SK-N-SH (cell line): ENCODE measurements around the gene TRIM7. TPM values are rescaled to one million over a fixed set of nuclear protein-coding genes. Genes with fewer than 3 reads are reported as not detected.
A peak's percentile ranks its signal among the peaks of the same experiment; 100 is the strongest.
"Not testable (repeated sequence)": the region's sequence is repeated elsewhere in the genome, so short reads cannot be mapped to it uniquely, and the experiment has no call there.

Source experiments
- CTCF ChIA-PET: fragments of 300-600, 350-600 bp; formaldehyde crosslinking; extraction: SDS; loops from one replicate; lab custom pipeline; 2021; lab: Yijun Ruan, JAX
- POLR2A ChIA-PET: fragments of 350-600 bp; sonication (Branson Sonifier 250); formaldehyde crosslinking; extraction: SDS; loops from one replicate; lab custom pipeline; 2020; ENCODE audit warnings: antibody characterized with exemption, inconsistent platforms; lab: Yijun Ruan, JAX
- DNase-seq: peaks from one replicate; pipeline ENCODE4 v3.0.0; 2012
- H2AFZ ChIP-seq: fragments of 200-600 bp; sonication (generic); 2 replicates; pipeline ENCODE4 v1.8.1; 2016; ENCODE audit warnings: antibody characterized with exemption, mild to moderate bottlenecking, low read depth
- H3F3A ChIP-seq: fragments of 200-600 bp; sonication (generic); replicated peaks from 2 replicates; pipeline ENCODE3; 2016; ENCODE audit warnings: antibody characterized with exemption, mild to moderate bottlenecking; ENCODE audit not compliant: insufficient read depth
- H3K27ac ChIP-seq, 2 experiments: fragments of 200-500 bp in 1 of 2; fragments of 200-600 bp in 1 of 2; sonication (Bioruptor generic) in 1 of 2; sonication (generic), shearing (Covaris generic) in 1 of 2; 2 replicates each; pipeline versions ENCODE4 v1.5.1 to v1.6.1; 2014 to 2016; ENCODE audit warnings: low read depth in 2 of 2, inconsistent platforms in 1 of 2, low read length in 1 of 2, mild to moderate bottlenecking in 1 of 2, mixed read lengths in 1 of 2
- H3K27me3 ChIP-seq: fragments of 200-600 bp; sonication (generic), shearing (Covaris generic); 2 replicates; pipeline ENCODE4 v1.6.1; 2016; ENCODE audit warnings: mixed run types; ENCODE audit not compliant: insufficient read depth
- H3K36me3 ChIP-seq, 2 experiments: fragments of 200-500 bp in 1 of 2; fragments of 200-600 bp in 1 of 2; sonication (Bioruptor generic) in 1 of 2; sonication (generic) in 1 of 2; replicated peaks in 1 of 2; 2 replicates each; pipeline versions ENCODE3 to v1.5.1; 2014 to 2016; ENCODE audit warnings: low read length in 1 of 2, mild to moderate bottlenecking in 1 of 2; ENCODE audit not compliant: insufficient read depth in 2 of 2, control insufficient read depth in 1 of 2
- H3K4me1 ChIP-seq, 2 experiments: fragments of 200-500 bp in 1 of 2; fragments of 200-600 bp in 1 of 2; sonication (Bioruptor generic) in 1 of 2; sonication (generic), shearing (Covaris generic) in 1 of 2; 2 replicates each; pipeline versions ENCODE4 v1.5.1 to v1.6.1; 2014 to 2016; ENCODE audit warnings: low read depth in 1 of 2, low read length in 1 of 2, mixed run types in 1 of 2; ENCODE audit not compliant: insufficient read depth in 2 of 2, control insufficient read depth in 1 of 2
- H3K4me2 ChIP-seq: fragments of 200-600 bp; sonication (generic), shearing (Covaris generic); 2 replicates; pipeline ENCODE4 v1.6.1; 2017; ENCODE audit warnings: mixed run types
- H3K4me3 ChIP-seq, 2 experiments: fragments of 200-500 bp in 1 of 2; fragments of 200-600 bp in 1 of 2; sonication (Bioruptor generic) in 1 of 2; sonication (generic), shearing (Covaris generic) in 1 of 2; 2 replicates each; pipeline versions ENCODE4 v1.5.1 to v1.8.1; 2014 to 2016; ENCODE audit warnings: low read depth in 2 of 2, inconsistent platforms in 1 of 2, low read length in 1 of 2, mild to moderate bottlenecking in 1 of 2, mixed read lengths in 1 of 2, moderate library complexity in 1 of 2
- H3K79me2 ChIP-seq: fragments of 200-600 bp; sonication (generic); 2 replicates; pipeline ENCODE4 v1.8.1; 2017; ENCODE audit warnings: mild to moderate bottlenecking; ENCODE audit not compliant: insufficient read depth
- H3K9ac ChIP-seq: fragments of 200-600 bp; sonication (generic); 2 replicates; pipeline ENCODE4 v1.6.1; 2017; ENCODE audit warnings: mixed run types
- H3K9me2 ChIP-seq: fragments of 200-600 bp; sonication (generic); 2 replicates; pipeline ENCODE4 v1.6.1; 2017; ENCODE audit warnings: mixed run types
- H3K9me3 ChIP-seq: fragments of 200-600 bp; sonication (generic); 2 replicates; pipeline ENCODE4 v1.6.1; 2017; ENCODE audit warnings: mixed run types, mild to moderate bottlenecking, moderate library complexity
- H4K20me1 ChIP-seq: fragments of 200-600 bp; sonication (generic); 2 replicates; pipeline ENCODE4 v1.6.1; 2017; ENCODE audit warnings: mild to moderate bottlenecking, mixed run types; ENCODE audit not compliant: insufficient read depth
- CHD2 ChIP-seq: fragments of 150-350 bp; IDR thresholded peaks from 2 replicates; pipeline ENCODE4 v1.6.1; 2018; ENCODE audit warnings: low read length; ENCODE audit not compliant: partially characterized antibody
- ELF1 ChIP-seq: IDR thresholded peaks from 2 replicates; pipeline ENCODE4 v1.4.0; 2012
- EP300 ChIP-seq, 2 experiments: IDR thresholded peaks; 2 replicates each; pipeline versions ENCODE4 v1.4.0 to v1.6.1; 2012; ENCODE audit warnings: borderline replicate concordance in 1 of 2, low read depth in 1 of 2, low read length in 1 of 2
- POLR2AphosphoS5 ChIP-seq: IDR thresholded peaks from 2 replicates; pipeline ENCODE4 v1.6.1; 2012; ENCODE audit warnings: low read depth, low read length
- SMC3 ChIP-seq: IDR thresholded peaks from 2 replicates; pipeline ENCODE4 v1.6.1; 2012; ENCODE audit warnings: low read depth, low read length, improper control_type of control experiment
- WGBS: methylation state at CpG from one replicate; pipeline ENCODE4 v1.1.6; 2017; ENCODE audit warnings: low lambda C conversion rate; 5-methylcytosine and 5-hydroxymethylcytosine counted together
- polyA plus RNA-seq, 3 experiments: library from polyadenylated mRNA; depleted of rRNA; stranded (reverse); fragments of >200 nt; gene quantifications; 2 replicates each; pipeline ENCODE4 v1.2.3, GENCODE V29; 2012
- TF ChIP-seq, protein P1 (sequence below): fragments of 150-350 bp; IDR thresholded peaks from 2 replicates; pipeline ENCODE4 v1.6.1; 2016; ENCODE audit warnings: mild to moderate bottlenecking, low read depth, low read length
- TF ChIP-seq, protein P2 (sequence below): IDR thresholded peaks from 2 replicates; pipeline ENCODE4 v1.4.0; 2012; ENCODE audit warnings: low read depth, borderline replicate concordance
- TF ChIP-seq, protein P3 (sequence below): IDR thresholded peaks from 2 replicates; pipeline ENCODE4 v1.4.0; 2012; ENCODE audit warnings: low read depth

TRIM7 gene
- polyA plus RNA-seq, 1 of the 3 experiments (the other 2 are of a cell fraction) = 3.5 TPM

DNA sequence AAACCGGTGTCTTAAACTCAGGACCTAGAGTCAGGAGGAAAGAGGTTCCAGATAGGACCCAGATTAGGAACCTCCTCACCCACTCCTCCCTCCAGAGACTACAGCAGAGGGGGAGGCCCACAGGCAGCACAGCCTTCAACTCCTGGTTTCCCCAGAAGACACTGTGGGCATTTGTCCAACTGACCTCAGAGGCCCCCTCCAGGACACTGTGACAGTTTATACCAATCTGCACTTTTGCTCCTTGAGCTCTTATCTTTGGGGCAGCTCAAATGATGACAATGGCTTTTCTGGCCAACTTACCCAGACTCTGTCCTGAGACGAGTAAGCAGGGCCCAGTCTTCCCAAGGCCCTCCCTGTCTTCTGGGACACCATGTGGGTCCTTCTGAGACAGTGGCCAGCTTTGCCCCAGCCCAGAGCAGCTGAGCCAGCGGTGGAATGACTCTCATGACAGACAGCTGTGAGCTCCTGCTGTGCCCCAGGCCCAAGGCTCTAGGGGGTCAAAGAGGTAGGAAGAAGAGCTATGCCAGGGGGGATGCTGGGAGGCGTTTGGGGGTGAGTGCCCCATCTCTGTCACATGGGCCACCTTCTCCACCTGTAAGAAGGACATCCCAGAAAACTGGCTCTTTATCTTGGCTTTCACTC is 43.3 kb downstream of the TRIM7 start:
- ChIA-PET POLR2A (interaction anchor here (1.2 kb wide), 1 partner anchor 79 kb away, joined by 3 read pairs; no protein-coding TSS in a partner anchor), CTCF (interaction anchor here (1.6 kb wide), 1 partner anchor 11 kb away, joined by 3 read pairs; no protein-coding TSS in a partner anchor)
- H2AFZ ChIP-seq = peak overlapping the region; percentile 70; the same call in 1 of the 2 replicates
- H4K20me1 ChIP-seq = no peaks in the 10 kb centered on the region
- no peak overlapping the region for H3K9ac ChIP-seq
- 93% methylated on average over 4 of the region's 4 CpGs for WGBS
- no peaks in the 10 kb centered on the region for H3K79me2 ChIP-seq
- no peaks in the 10 kb centered on the region for H3K9me2 ChIP-seq
- no peak for DNase-seq
- TF ChIP-seq ELF1 (no peak), POLR2AphosphoS5 (no peak), EP300 (IDR thresholded peaks at IDR 0.05; ENCODE audit: borderline replicate concordance in 1 of 2, low read depth in 1 of 2, low read length in 1 of 2) (no peak), SMC3 (no peak)
- TF ChIP-seq, protein P1, sequence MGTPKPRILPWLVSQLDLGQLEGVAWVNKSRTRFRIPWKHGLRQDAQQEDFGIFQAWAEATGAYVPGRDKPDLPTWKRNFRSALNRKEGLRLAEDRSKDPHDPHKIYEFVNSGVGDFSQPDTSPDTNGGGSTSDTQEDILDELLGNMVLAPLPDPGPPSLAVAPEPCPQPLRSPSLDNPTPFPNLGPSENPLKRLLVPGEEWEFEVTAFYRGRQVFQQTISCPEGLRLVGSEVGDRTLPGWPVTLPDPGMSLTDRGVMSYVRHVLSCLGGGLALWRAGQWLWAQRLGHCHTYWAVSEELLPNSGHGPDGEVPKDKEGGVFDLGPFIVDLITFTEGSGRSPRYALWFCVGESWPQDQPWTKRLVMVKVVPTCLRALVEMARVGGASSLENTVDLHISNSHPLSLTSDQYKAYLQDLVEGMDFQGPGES = no peak
- TF ChIP-seq, protein P2, sequence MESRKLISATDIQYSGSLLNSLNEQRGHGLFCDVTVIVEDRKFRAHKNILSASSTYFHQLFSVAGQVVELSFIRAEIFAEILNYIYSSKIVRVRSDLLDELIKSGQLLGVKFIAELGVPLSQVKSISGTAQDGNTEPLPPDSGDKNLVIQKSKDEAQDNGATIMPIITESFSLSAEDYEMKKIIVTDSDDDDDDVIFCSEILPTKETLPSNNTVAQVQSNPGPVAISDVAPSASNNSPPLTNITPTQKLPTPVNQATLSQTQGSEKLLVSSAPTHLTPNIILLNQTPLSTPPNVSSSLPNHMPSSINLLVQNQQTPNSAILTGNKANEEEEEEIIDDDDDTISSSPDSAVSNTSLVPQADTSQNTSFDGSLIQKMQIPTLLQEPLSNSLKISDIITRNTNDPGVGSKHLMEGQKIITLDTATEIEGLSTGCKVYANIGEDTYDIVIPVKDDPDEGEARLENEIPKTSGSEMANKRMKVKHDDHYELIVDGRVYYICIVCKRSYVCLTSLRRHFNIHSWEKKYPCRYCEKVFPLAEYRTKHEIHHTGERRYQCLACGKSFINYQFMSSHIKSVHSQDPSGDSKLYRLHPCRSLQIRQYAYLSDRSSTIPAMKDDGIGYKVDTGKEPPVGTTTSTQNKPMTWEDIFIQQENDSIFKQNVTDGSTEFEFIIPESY = no peak
- H3K36me3 ChIP-seq = no peaks in the 10 kb centered on the region
- H3K4me2 ChIP-seq = peak overlapping the region; percentile 43
- H3K4me3 ChIP-seq = peak overlapping the region in 1 of 2 experiments; percentile 34; a peak in 2 of 4 replicates
- H3K4me1 ChIP-seq = peaks cover 0 to 18% of the 10 kb centered on the region in 2 experiments; a peak in 1 of 4 replicates
- no peaks in the 10 kb centered on the region for H3K9me3 ChIP-seq
- H3K27ac ChIP-seq = peak overlapping the region; percentile 61 to 75
- peaks cover 12% of the 10 kb centered on the region for H3F3A ChIP-seq
- H3K27me3 ChIP-seq = peaks cover 21% of the 10 kb centered on the region

DNA sequence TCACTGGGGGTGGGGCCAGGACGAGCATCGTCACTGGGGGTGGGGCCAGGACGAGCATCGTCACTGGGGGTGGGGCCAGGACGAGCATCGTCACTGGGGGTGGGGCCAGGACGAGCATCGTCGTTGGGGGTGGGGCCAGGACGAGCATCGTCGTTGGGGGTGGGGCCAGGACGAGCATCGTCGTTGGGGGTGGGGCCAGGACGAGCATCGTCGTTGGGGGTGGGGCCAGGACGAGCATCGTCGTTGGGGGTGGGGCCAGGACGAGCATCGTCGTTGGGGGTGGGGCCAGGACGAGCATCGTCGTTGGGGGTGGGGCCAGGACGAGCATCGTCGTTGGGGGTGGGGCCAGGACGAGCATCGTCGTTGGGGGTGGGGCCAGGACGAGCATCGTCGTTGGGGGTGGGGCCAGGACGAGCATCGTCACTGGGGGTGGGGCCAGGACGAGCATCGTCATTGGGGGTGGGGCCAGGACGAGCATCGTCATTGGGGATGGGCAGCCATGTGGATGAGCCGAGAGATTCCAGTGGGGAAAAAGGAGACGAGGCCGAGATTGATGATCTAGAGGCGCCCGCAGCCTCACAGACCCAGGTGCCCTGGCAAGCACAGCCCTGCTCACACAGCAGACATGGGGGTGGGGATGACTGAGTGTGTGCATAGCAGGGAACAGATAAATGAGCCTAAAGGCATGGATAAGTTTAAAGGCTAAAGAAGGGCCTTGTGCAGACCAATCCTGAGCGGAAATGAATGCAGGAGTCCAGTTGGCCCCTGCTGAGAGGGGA is 44.1 kb downstream of the TRIM7 start:
- not testable (repeated sequence) for H3K9me2 ChIP-seq
- CTCF ChIA-PET = interaction anchor here (0.6 to 2.7 kb wide), 5 partner anchors 12 to 292 kb away, joined by 3 to 9 read pairs (median 4); partner anchors contain the start of gene OR2V2
- H3K27ac ChIP-seq = peak overlapping the region; percentile 61 to 75

More for the DNA sequence above, 44.1 kb downstream of the TRIM7 start:
- peak; percentile 89 for DNase-seq
- peaks cover 0 to 18% of the 10 kb centered on the region in 2 experiments; a peak in 1 of 4 replicates for H3K4me1 ChIP-seq
- not testable (repeated sequence) for H3K9me3 ChIP-seq, H3K79me2 ChIP-seq, H3K36me3 ChIP-seq, H3K9ac ChIP-seq
- H2AFZ ChIP-seq = peak overlapping the region; percentile 70; the same call in 1 of the 2 replicates
- peaks cover 14% of the 10 kb centered on the region for H3F3A ChIP-seq
- POLR2A ChIA-PET = interaction anchor here (1.2 kb wide), 1 partner anchor 79 kb away, joined by 3 read pairs; no protein-coding TSS in a partner anchor
- H3K27me3 ChIP-seq = peaks cover 28% of the 10 kb centered on the region
- peak overlapping the region; percentile 43 for H3K4me2 ChIP-seq
- WGBS = 8% methylated on average over 17 of the region's 48 CpGs
- H3K4me3 ChIP-seq = peak overlapping the region in 1 of 2 experiments; percentile 34; a peak in 2 of 4 replicates
- TF ChIP-seq CHD2 (peak; percentile 36), POLR2AphosphoS5 (0 out of 2 replicates have a peak, but pooled peaks have one; percentile 13)
- TF ChIP-seq, protein P3, sequence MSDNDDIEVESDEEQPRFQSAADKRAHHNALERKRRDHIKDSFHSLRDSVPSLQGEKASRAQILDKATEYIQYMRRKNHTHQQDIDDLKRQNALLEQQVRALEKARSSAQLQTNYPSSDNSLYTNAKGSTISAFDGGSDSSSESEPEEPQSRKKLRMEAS = peak; percentile 95
- TF ChIP-seq, all 33 proteins: peak for 3; not testable (repeated sequence) for 30
- not testable (repeated sequence) for H4K20me1 ChIP-seq
